Activated CD8-positive, alpha-beta memory T cell treated with anti-CD3 and anti-CD28 coated beads, Interleukin-2, amount 50 U/mL, for 24 hours (primary cell): ENCODE data around the gene HSPG2.

Source experiments
- DNase-seq: peaks from one replicate; pipeline ENCODE4 v3.0.0-alpha.2; 2020; ENCODE audit errors: extremely low read depth

HSPG2 gene

GRCh38 chr1:21898326-21899200 lies 38.5 kb downstream of the HSPG2 start:
- no peak for DNase-seq

- DNase-seq = no peak
Observed at GRCh38 chr1:21897844-21898243, 39.3 kb downstream of the HSPG2 start.

- DNase-seq = no peak
Observed at GRCh38 chr1:21896652-21897532, 40.2 kb downstream of the HSPG2 start.

- no peak for DNase-seq
Observed at GRCh38 chr1:21896026-21896425, 41.1 kb downstream of the HSPG2 start.

- no peak for DNase-seq
Observed at GRCh38 chr1:21894034-21894881, 42.9 kb downstream of the HSPG2 start.

- DNase-seq = no peak
Observed at GRCh38 chr1:21893046-21893805, 43.9 kb downstream of the HSPG2 start.

- no peak for DNase-seq
Observed at GRCh38 chr1:21891621-21892479, 45.3 kb downstream of the HSPG2 start.

GRCh38 chr1:21891081-21891480 lies 46.0 kb downstream of the HSPG2 start:
- no peak for DNase-seq

GRCh38 chr1:21888500-21888899 lies 48.6 kb downstream of the HSPG2 start:
- DNase-seq = no peak

GRCh38 chr1:21887796-21888195 lies 49.3 kb downstream of the HSPG2 start:
- DNase-seq = no peak

- no peak for DNase-seq
Observed at GRCh38 chr1:21887216-21887736, 49.8 kb downstream of the HSPG2 start.

- DNase-seq = no peak
Observed at GRCh38 chr1:21886486-21887215, 50.5 kb downstream of the HSPG2 start.

GRCh38 chr1:21885236-21886037 lies 51.7 kb downstream of the HSPG2 start:
- DNase-seq = no peak

GRCh38 chr1:21884456-21885235 lies 52.5 kb downstream of the HSPG2 start:
- no peak for DNase-seq

- DNase-seq = no peak
Observed at GRCh38 chr1:21882721-21883415, 54.2 kb downstream of the HSPG2 start.

GRCh38 chr1:21881250-21881649 lies 55.9 kb downstream of the HSPG2 start:
- no peak for DNase-seq

- DNase-seq = no peak
Observed at GRCh38 chr1:21880619-21880970, 56.5 kb downstream of the HSPG2 start.
